Stimulated activated CD4-positive, alpha-beta T cell treated with anti-CD3 and anti-CD28 coated beads, Interleukin-2, amount 100 ng/mL, for 4 hours (primary cell): Measurements from ENCODE around the gene OR10C1.
"Not testable (repeated sequence)": the region's sequence is repeated elsewhere in the genome, so short reads cannot be mapped to it uniquely, and the experiment has no call there.

ENCODE experiments used
- DNase-seq: peaks from one replicate; pipeline ENCODE4 v3.0.0-alpha.2; 2020; ENCODE audit warnings: low read depth

OR10C1 gene

GRCh38 chr6:29439006-29439405 is at the start of gene OR10C1:
OR10C1 (plus strand) TSS chr6:29439306; CDS start chr6:29440016, 710 bp downstream.
- no peak for DNase-seq

- no peak for DNase-seq
These were observed 43.8 kb upstream of the OR10C1 start, which contains the start of gene OR12D2 for GRCh38 chr6:29395331-29395730. OR12D2 (plus strand) TSS chr6:29395631; CDS start chr6:29396700, 1,069 bp downstream.

- no peak for DNase-seq
These were observed 39.6 kb upstream of the OR10C1 start for GRCh38 chr6:29399525-29399924.

- DNase-seq = no peak
These were observed 35.3 kb upstream of the OR10C1 start for GRCh38 chr6:29403801-29404200.

GRCh38 chr6:29414588-29414987 is 24.5 kb upstream of the OR10C1 start, which contains the start of gene OR12D1:
OR12D1 (plus strand) TSS chr6:29414928.
- DNase-seq = no peak

GRCh38 chr6:29419516-29419915 is 19.6 kb upstream of the OR10C1 start:
- DNase-seq = no peak

GRCh38 chr6:29424168-29424567 is 14.9 kb upstream of the OR10C1 start:
- no peak for DNase-seq

- DNase-seq = no peak
These were observed 14.5 kb upstream of the OR10C1 start for GRCh38 chr6:29424575-29424974.

- no peak for DNase-seq
These were observed 14.0 kb upstream of the OR10C1 start for GRCh38 chr6:29425075-29425474.

- DNase-seq = no peak
These were observed 12.5 kb upstream of the OR10C1 start for GRCh38 chr6:29426654-29427053.

GRCh38 chr6:29436730-29437129 is 2.4 kb upstream of the OR10C1 start:
- DNase-seq = not testable (repeated sequence)

GRCh38 chr6:29442719-29443118 is 3.6 kb downstream of the OR10C1 start:
- no peak for DNase-seq

GRCh38 chr6:29444031-29444430 is 4.9 kb downstream of the OR10C1 start:
- DNase-seq = not testable (repeated sequence)

- DNase-seq = no peak
These were observed 8.6 kb downstream of the OR10C1 start for GRCh38 chr6:29447670-29448069.

- no peak for DNase-seq
These were observed 12.5 kb downstream of the OR10C1 start for GRCh38 chr6:29451471-29452193.

GRCh38 chr6:29456971-29457370 is 17.9 kb downstream of the OR10C1 start, which contains the start of the genes OR11A1 and OR2H1:
OR11A1 (minus strand) TSS chr6:29457071; CDS start chr6:29427641, 29,430 bp downstream.
OR2H1 (plus strand) TSS chr6:29457155; CDS start chr6:29461770, 4,615 bp downstream.
- DNase-seq = no peak

GRCh38 chr6:29461021-29461814 is 22.1 kb downstream of the OR10C1 start:
- DNase-seq = no peak

GRCh38 chr6:29462022-29462421 is 22.9 kb downstream of the OR10C1 start:
- no peak for DNase-seq

- no peak for DNase-seq
These were observed 26.2 kb downstream of the OR10C1 start for GRCh38 chr6:29465279-29465678.

- no peak for DNase-seq
These were observed 26.7 kb downstream of the OR10C1 start for GRCh38 chr6:29465801-29466200.

- no peak for DNase-seq
These were observed 27.1 kb downstream of the OR10C1 start for GRCh38 chr6:29466241-29466640.

GRCh38 chr6:29474996-29475395 is 35.9 kb downstream of the OR10C1 start:
- no peak for DNase-seq

GRCh38 chr6:29477923-29478450 is 38.9 kb downstream of the OR10C1 start:
- no peak for DNase-seq
